H1 (cell line): ENCODE measurements around the gene C13orf42. TPM values are rescaled to one million over a fixed set of nuclear protein-coding genes. Genes with fewer than 3 reads are reported as not detected.

Source experiments
- CTCF ChIA-PET: fragments of 300-600 bp; sonication (Branson Sonifier 250); formaldehyde crosslinking; loops from one replicate; lab custom pipeline; 2021; ENCODE audit not compliant: partially characterized antibody; lab: Charles Lee
- POLR2A ChIA-PET: fragments of 300-600 bp; sonication (Branson Sonifier 250); formaldehyde crosslinking; loops from one replicate; lab custom pipeline; 2021; ENCODE audit warnings: inconsistent platforms; ENCODE audit not compliant: partially characterized antibody; lab: Charles Lee
- DNase-seq, 2 experiments: peaks; one replicate each; pipeline versions ENCODE4 v3.0.0 to v3.0.0-alpha.2; 2010 to 2022; ENCODE audit warnings: low spot score in 2 of 2, low read depth in 1 of 2, mixed read lengths in 1 of 2
- FAIRE-seq: peaks from 2 replicates; lab custom pipeline; 2011; peaks lifted over from hg19 to GRCh38; lab: Jason Lieb, UNC
- H2AFZ ChIP-seq: 2 replicates; pipeline ENCODE4 v1.8.1; 2012; ENCODE audit warnings: low read length, inconsistent platforms
- H2AK5ac ChIP-seq: 2 replicates; pipeline ENCODE4 v1.6.1; 2013; ENCODE audit warnings: low read depth, low read length
- H2BK120ac ChIP-seq: replicated peaks from 2 replicates; pipeline ENCODE3; 2013; ENCODE audit warnings: low read depth, low read length, inconsistent platforms
- H2BK12ac ChIP-seq: 2 replicates; pipeline ENCODE4 v1.6.1; 2013; ENCODE audit warnings: low read depth, low read length
- H2BK15ac ChIP-seq: 2 replicates; pipeline ENCODE4 v1.6.1; 2013; ENCODE audit warnings: low read length
- H2BK20ac ChIP-seq: 2 replicates; pipeline ENCODE4 v1.6.1; 2013; ENCODE audit warnings: low read length
- H2BK5ac ChIP-seq: 2 replicates; pipeline ENCODE4 v1.6.1; 2013; ENCODE audit warnings: low read depth, low read length
- H3K14ac ChIP-seq: 2 replicates; pipeline ENCODE4 v1.6.1; 2013; ENCODE audit warnings: inconsistent platforms; ENCODE audit not compliant: insufficient read length
- H3K18ac ChIP-seq: 2 replicates; pipeline ENCODE4 v1.6.1; 2013; ENCODE audit warnings: low read length; ENCODE audit errors: extremely low read depth
- H3K23ac ChIP-seq: 2 replicates; pipeline ENCODE4 v1.6.1; 2013; ENCODE audit warnings: inconsistent platforms; ENCODE audit not compliant: insufficient read length
- H3K23me2 ChIP-seq: 2 replicates; pipeline ENCODE4 v1.6.1; 2013; ENCODE audit warnings: low read depth, low read length
- H3K27ac ChIP-seq: 2 replicates; pipeline ENCODE4 v1.6.1; 2011; ENCODE audit warnings: low read depth, low read length, inconsistent platforms
- H3K27me3 ChIP-seq, 4 experiments: replicated peaks in 1 of 4; 1 replicate in 1 of 4; 2 replicates in 3 of 4; pipeline versions ENCODE4 v1.6.1 to v1.8.1; 2011 to 2013; ENCODE audit warnings: low read length in 3 of 4, mild to moderate bottlenecking in 3 of 4, inconsistent platforms in 2 of 4, mixed read lengths in 2 of 4, moderate library complexity in 1 of 4; ENCODE audit not compliant: control insufficient read depth in 3 of 4, insufficient read depth in 3 of 4; ENCODE audit errors: extremely low read depth in 1 of 4
- H3K36me3 ChIP-seq, 4 experiments: 2 replicates each; pipeline versions ENCODE4 v1.6.1 to v1.8.1; 2011 to 2013; ENCODE audit warnings: mild to moderate bottlenecking in 4 of 4, low read length in 3 of 4, moderate library complexity in 2 of 4, control low read depth in 1 of 4, inconsistent platforms in 1 of 4; ENCODE audit not compliant: insufficient read depth in 4 of 4, control insufficient read depth in 2 of 4
- H3K4ac ChIP-seq: replicated peaks from 2 replicates; pipeline ENCODE3; 2013; ENCODE audit warnings: low read length, low read depth, mixed read lengths, inconsistent platforms; ENCODE audit not compliant: insufficient read length
- H3K4me1 ChIP-seq, 4 experiments: replicated peaks in 1 of 4; 1 replicate in 1 of 4; 2 replicates in 3 of 4; pipeline versions ENCODE4 v1.6.1 to v1.8.1; 2011 to 2013; ENCODE audit warnings: low read length in 3 of 4, inconsistent platforms in 2 of 4, mixed read lengths in 1 of 4; ENCODE audit not compliant: insufficient read depth in 4 of 4, control insufficient read depth in 3 of 4
- H3K4me2 ChIP-seq, 2 experiments: 2 replicates each; pipeline versions ENCODE4 v1.6.1 to v1.8.1; 2011 to 2013; ENCODE audit warnings: low read depth in 2 of 2, low read length in 2 of 2, control low read depth in 1 of 2, inconsistent platforms in 1 of 2, mild to moderate bottlenecking in 1 of 2; ENCODE audit not compliant: insufficient read depth in 1 of 2
- H3K4me3 ChIP-seq, 4 experiments: fragments of 200-600, 300-600 bp in 1 of 4; sonication (generic), shearing (Covaris generic), sonication (Bioruptor Twin) in 1 of 4; 2 replicates each; pipeline versions ENCODE4 v1.5.1 to v1.8.1; 2011 to 2016; ENCODE audit warnings: low read length in 4 of 4, low read depth in 3 of 4, control low read depth in 2 of 4, inconsistent platforms in 2 of 4, mild to moderate bottlenecking in 2 of 4, mixed read lengths in 1 of 4, moderate library complexity in 1 of 4; ENCODE audit not compliant: insufficient read depth in 2 of 4; ENCODE audit errors: extremely low read depth in 1 of 4
- H3K56ac ChIP-seq: replicated peaks from 2 replicates; pipeline ENCODE3; 2013; ENCODE audit warnings: low read depth, mild to moderate bottlenecking, mixed read lengths, low read length, inconsistent platforms; ENCODE audit not compliant: insufficient read length
- H3K79me1 ChIP-seq: 2 replicates; pipeline ENCODE4 v1.6.1; 2013; ENCODE audit warnings: low read depth, low read length, control low read depth
- H3K79me2 ChIP-seq, 2 experiments: 2 replicates each; pipeline versions ENCODE4 v1.6.1 to v1.8.1; 2012 to 2013; ENCODE audit warnings: low read length in 2 of 2, mild to moderate bottlenecking in 2 of 2, inconsistent platforms in 1 of 2; ENCODE audit not compliant: insufficient read depth in 2 of 2, control insufficient read depth in 1 of 2
- H3K9ac ChIP-seq, 4 experiments: replicated peaks in 1 of 4; 1 replicate in 1 of 4; 2 replicates in 3 of 4; pipeline versions ENCODE4 v1.6.1 to v1.8.1; 2011 to 2013; ENCODE audit warnings: low read depth in 3 of 4, low read length in 3 of 4, control low read depth in 2 of 4, mild to moderate bottlenecking in 2 of 4, moderate library complexity in 2 of 4, inconsistent platforms in 1 of 4; ENCODE audit errors: extremely low read depth in 1 of 4
- H3K9me3 ChIP-seq, 2 experiments: 2 replicates each; pipeline versions ENCODE4 v1.6.1 to v1.8.1; 2012 to 2013; ENCODE audit warnings: mild to moderate bottlenecking in 2 of 2, moderate library complexity in 2 of 2, control low read depth in 1 of 2, inconsistent platforms in 1 of 2, low read depth in 1 of 2, low read length in 1 of 2, mixed read lengths in 1 of 2; ENCODE audit not compliant: insufficient read depth in 2 of 2
- H4K20me1 ChIP-seq, 2 experiments: replicated peaks in 1 of 2; 2 replicates each; pipeline versions ENCODE3 to v1.8.1; 2011 to 2013; ENCODE audit warnings: inconsistent platforms in 2 of 2, low read length in 2 of 2, mild to moderate bottlenecking in 1 of 2; ENCODE audit not compliant: insufficient read depth in 2 of 2, control insufficient read depth in 1 of 2
- H4K5ac ChIP-seq: 2 replicates; pipeline ENCODE4 v1.6.1; 2013; ENCODE audit warnings: low read length, low read depth, mixed read lengths, inconsistent platforms; ENCODE audit not compliant: insufficient read length
- H4K8ac ChIP-seq: 2 replicates; pipeline ENCODE4 v1.8.0; 2013; ENCODE audit warnings: mild to moderate bottlenecking, moderate library complexity, low read length, inconsistent platforms; ENCODE audit not compliant: insufficient read depth; ENCODE audit errors: extremely low read depth
- H4K91ac ChIP-seq: replicated peaks from 2 replicates; pipeline ENCODE3; 2013; ENCODE audit warnings: low read length, mixed read lengths, inconsistent platforms; ENCODE audit not compliant: insufficient read length
- NRF1 ChIP-seq: IDR thresholded peaks from 2 replicates; pipeline ENCODE4 v1.6.1; 2011; ENCODE audit warnings: mild to moderate bottlenecking, low read depth, low read length, improper control_type of control experiment
- WGBS, 2 experiments: shearing (Covaris generic) in 1 of 2; methylation state at CpG; one replicate each; pipeline versions ENCODE4 v1.1.6 to v1.1.7; 2013 to 2015; ENCODE audit warnings: low lambda C conversion rate in 2 of 2, mixed read lengths in 2 of 2, inconsistent platforms in 1 of 2, low coverage in 1 of 2, missing lambda C conversion rate in 1 of 2; ENCODE audit not compliant: insufficient replicate concordance in 2 of 2, insufficient coverage in 1 of 2, insufficient read length in 1 of 2; ENCODE audit errors: extremely low coverage in 1 of 2, missing lambda C conversion rate in 1 of 2; 5-methylcytosine and 5-hydroxymethylcytosine counted together
- polyA plus RNA-seq, 7 experiments: library from polyadenylated mRNA; depleted of rRNA in 3 of 7; stranded (reverse) in 5 of 7; unstranded in 2 of 7; fragments of >200 nt in 5 of 7; fragments of 200-250 nt in 2 of 7; gene quantifications; 1 replicate in 5 of 7; 2 replicates in 1 of 7; 4 replicates in 1 of 7; pipeline versions ENCODE4 v1.2.1 to v1.2.3, GENCODE V29; 2011 to 2013; ENCODE audit warnings: missing spikeins in 2 of 7, mixed read lengths in 2 of 7
- total RNA-seq: library from RNA; stranded (reverse); fragmentation: NEBNext Ultra II Directional; extraction: Animal tissue kit (Norgen Biotek cat#: 25700); gene quantifications from 2 replicates; pipeline ENCODE4 v1.2.1, GENCODE V29; 2021

C13orf42 gene
- total and polyA plus RNA-seq, 2 of the 8 experiments (the other 6 are each of a cell fraction or from before 2014, with no cell fraction given): 9.9 to 10.1 TPM

DNA sequence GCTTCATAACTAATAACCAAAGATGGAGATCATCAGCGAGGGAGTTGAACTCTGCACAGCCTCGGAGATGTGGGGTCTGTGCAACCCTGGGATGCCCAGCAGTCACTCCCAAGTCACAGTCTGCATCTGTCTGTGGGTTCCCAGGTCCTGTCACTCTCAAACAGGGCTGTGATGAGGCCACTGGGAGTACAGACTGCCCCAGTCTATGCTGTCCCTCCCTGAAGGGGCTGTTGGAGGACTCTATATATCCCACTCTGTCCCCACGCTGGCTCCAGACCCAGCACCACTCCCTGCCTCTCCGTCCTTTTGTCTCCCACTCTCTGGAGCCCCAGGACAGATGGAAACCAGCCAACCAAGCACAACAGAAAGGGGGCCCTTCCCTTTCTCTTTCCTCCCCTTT, 26.2 kb upstream of the C13orf42 start:
- Histone ChIP-seq H3K4ac (no peak overlapping the region), H3K79me2 (no peaks in the 10 kb centered on the region), H3K9me3 (peaks cover 0 to 4% of the 10 kb centered on the region in 2 experiments; a peak in 1 of 4 replicates), H3K27ac (no peak overlapping the region), H4K20me1 (no peaks in the 10 kb centered on the region), H4K5ac (no peak overlapping the region), H3K27me3 (no peaks in the 10 kb centered on the region), H4K91ac (no peak overlapping the region), H3K18ac (no peak overlapping the region), H3K14ac (peak overlapping the region; percentile 17), H3K36me3 (peaks cover 0 to 4% (median 0%) of the 10 kb centered on the region in 4 experiments; a peak in 2 of 8 replicates), H3K56ac (no peak overlapping the region), H4K8ac (no peak overlapping the region), H2BK20ac (no peak overlapping the region), H3K4me2 (no peak overlapping the region), H3K9ac (no peak overlapping the region), H2BK5ac (no peak overlapping the region), H3K79me1 (no peaks in the 10 kb centered on the region; the same call in 1 of the 2 replicates), H2BK120ac (no peak overlapping the region), H3K4me3 (no peak overlapping the region), H3K23me2 (no peaks in the 10 kb centered on the region; the same call in 1 of the 2 replicates), H2AK5ac (no peak overlapping the region), H2AFZ (no peak overlapping the region), H3K23ac (no peak overlapping the region), H2BK15ac (no peak overlapping the region), H3K4me1 (no peaks in the 10 kb centered on the region; a peak in 2 of 7 replicates), H2BK12ac (no peak overlapping the region)
- no peak for FAIRE-seq
- ChIA-PET CTCF (interaction anchor here (1.1 to 4.4 kb wide), 3 partner anchors 12 to 149 kb away, joined by 5 to 20 read pairs (median 9); no protein-coding TSS in a partner anchor), POLR2A (interaction anchor here (1.2 to 1.5 kb wide), 2 partner anchors 10 to 39 kb away, joined by 3 to 4 read pairs; no protein-coding TSS in a partner anchor)
- DNase-seq: peak in 1 of 2 experiments; percentile 29
- WGBS, 2 experiments: 91% methylated on average over 4 of the region's 4 CpGs; no CpG with 5 or more reads in 1 of the 2 experiments
- no peak for TF ChIP-seq NRF1
